PC-3 (cell line): Measurements from ENCODE around the gene AHCYL2.

ENCODE experiments used
- CTCF ChIP-seq: fragments of 300-600 bp; sonication (generic); conservative IDR thresholded peaks from 2 replicates; pipeline ENCODE4 v1.5.1; 2017; ENCODE audit warnings: antibody characterized with exemption, low read depth, mild to moderate bottlenecking, low read length
- EZH2 ChIP-seq: fragments of 300-600 bp; sonication (generic); IDR thresholded peaks from one replicate; pipeline ENCODE4 v1.6.1; 2017; ENCODE audit warnings: antibody characterized with exemption, mild to moderate bottlenecking, low read length; ENCODE audit not compliant: unreplicated experiment

- TF ChIP-seq CTCF = no peak
- TF ChIP-seq EZH2 = no peak
These were observed 170.4 kb downstream of the AHCYL2 start for GRCh38 chr7:129394982-129395914.
